ENCODE data around the gene FABP7. TPM values are rescaled to one million over a fixed set of nuclear protein-coding genes. Genes with fewer than 3 reads are reported as not detected.

Gene FABP7
- total RNA-seq, 1 donor from 2014 or later: not detected

Other genes starting within 250 kb of the FABP7 start
- 0.13 TPM in 1 of 2 replicates, not detected in the other for gene PKIB, start 169.3 kb upstream of the FABP7 start, total RNA-seq
- gene SMPDL3A, start 9.5 kb downstream of the FABP7 start, total RNA-seq: 2.4 and 5.4 TPM in 2 replicates
- gene CLVS2, start 216.5 kb downstream of the FABP7 start, total RNA-seq: not detected in 2 replicates